IPS-20b (cell line): ENCODE data around the gene TRPM5.

Experiments used
- H3K27ac ChIP-seq: one replicate; pipeline ENCODE4 v1.5.1; 2013; ENCODE audit warnings: low read length
- H3K27me3 ChIP-seq: 2 replicates; pipeline ENCODE4 v1.6.1; 2013; ENCODE audit warnings: mild to moderate bottlenecking, low read length, inconsistent platforms; ENCODE audit not compliant: insufficient read depth
- H3K36me3 ChIP-seq: 2 replicates; pipeline ENCODE4 v1.6.1; 2013; ENCODE audit warnings: low read depth, mild to moderate bottlenecking, inconsistent platforms, low read length, moderate library complexity; ENCODE audit not compliant: insufficient read depth
- H3K4me1 ChIP-seq: 2 replicates; pipeline ENCODE4 v1.6.1; 2013; ENCODE audit warnings: mild to moderate bottlenecking, control low read depth, inconsistent platforms, low read length, moderate library complexity; ENCODE audit not compliant: insufficient read depth
- H3K4me3 ChIP-seq: 2 replicates; pipeline ENCODE4 v1.5.1; 2013; ENCODE audit warnings: mild to moderate bottlenecking, low read length, inconsistent platforms
- H3K9ac ChIP-seq: 2 replicates; pipeline ENCODE4 v1.6.1; 2013; ENCODE audit warnings: low read depth, mild to moderate bottlenecking, inconsistent platforms, low read length, moderate library complexity
- H3K9me3 ChIP-seq: 2 replicates; pipeline ENCODE4 v1.6.1; 2013; ENCODE audit warnings: mild to moderate bottlenecking, low read depth, low read length, inconsistent platforms; ENCODE audit not compliant: insufficient read depth

Gene TRPM5

DNA sequence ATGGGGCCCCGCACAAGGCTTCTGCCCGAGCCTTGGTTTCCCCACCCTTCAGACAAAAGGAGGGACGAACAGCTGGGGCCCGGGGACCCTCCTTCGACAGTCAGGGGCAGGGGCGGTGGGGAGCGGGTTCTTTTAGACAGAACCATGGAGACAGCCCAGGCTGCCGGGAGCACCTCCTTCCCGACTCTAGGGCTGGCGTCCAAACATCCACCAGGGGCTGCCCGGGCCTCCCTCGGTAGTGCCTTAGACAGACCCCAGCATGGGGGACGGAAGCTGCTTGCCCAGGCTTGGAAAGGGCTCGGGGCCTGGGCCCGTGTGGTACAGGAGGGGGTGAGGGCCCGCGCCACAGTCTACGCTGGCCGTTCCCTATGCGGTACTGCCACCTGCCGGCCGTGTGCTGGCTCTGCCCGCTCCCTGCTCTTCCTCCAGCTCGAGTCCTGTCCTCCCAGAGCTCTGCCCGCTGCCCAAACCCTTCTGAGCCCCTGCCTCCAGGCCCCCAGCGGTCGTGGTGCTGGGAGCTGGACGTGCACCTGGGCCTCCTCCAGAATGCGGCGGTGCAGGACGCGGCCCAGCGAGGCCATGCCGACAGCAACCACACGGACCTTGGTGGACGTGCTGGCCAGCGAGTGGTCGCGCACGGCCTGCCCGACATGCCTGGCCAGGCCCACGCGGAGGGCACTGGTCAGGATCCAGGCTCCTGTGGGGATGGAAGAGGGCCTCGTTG lies 23.6 kb downstream of the TRPM5 start:
- Histone ChIP-seq H3K9me3 (no peaks in the 10 kb centered on the region), H3K36me3 (no peaks in the 10 kb centered on the region), H3K27me3 (no peaks in the 10 kb centered on the region; the same call in 1 of the 2 replicates), H3K4me3 (no peak overlapping the region), H3K4me1 (no peaks in the 10 kb centered on the region), H3K9ac (no peak overlapping the region), H3K27ac (no peak overlapping the region)

DNA sequence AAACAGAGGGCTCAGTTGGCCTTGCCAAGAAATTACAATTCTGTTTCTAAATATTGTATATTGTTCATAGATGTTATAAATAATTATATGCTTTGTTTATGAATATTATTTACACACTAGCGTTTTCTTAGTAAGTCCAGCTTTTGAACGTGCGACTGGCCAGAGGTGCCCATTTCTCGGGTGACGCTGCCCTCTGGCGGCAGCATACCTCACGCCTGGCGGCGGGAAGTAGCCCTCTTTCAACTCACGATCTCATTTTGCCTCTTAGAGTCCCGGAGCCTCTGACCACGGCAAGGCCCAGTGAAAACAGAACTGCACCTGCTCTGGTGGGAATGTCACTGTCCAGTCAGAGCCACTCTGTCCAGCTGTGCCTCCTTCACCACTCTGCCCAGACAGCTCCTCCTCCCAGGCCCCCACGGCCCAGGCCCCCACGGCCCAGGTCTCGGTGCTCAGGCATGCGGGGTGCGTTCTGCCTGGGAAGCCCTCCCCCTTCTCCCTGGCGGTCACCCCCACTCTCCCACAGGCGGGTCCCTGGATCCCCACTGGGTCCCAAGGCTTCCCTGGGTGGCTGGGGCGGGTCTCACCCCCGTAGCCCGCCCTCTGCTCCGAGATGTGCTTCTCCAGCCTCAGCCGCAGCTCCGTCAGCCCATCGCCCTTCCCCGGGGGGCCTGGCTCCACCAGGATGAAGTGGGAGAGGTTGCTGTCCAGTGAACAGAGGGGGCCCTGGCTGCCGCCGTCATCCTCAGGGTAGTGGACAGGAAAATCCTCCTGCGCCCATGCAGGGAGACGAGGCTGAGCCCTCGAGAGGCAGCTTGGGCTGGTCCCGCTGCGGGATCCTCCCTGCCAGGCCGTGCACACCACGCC lies 24.4 kb downstream of the TRPM5 start:
- no peak overlapping the region for H3K27ac ChIP-seq
- no peaks in the 10 kb centered on the region; the same call in 1 of the 2 replicates for H3K27me3 ChIP-seq
- no peaks in the 10 kb centered on the region for H3K4me1 ChIP-seq
- no peak overlapping the region for H3K9ac ChIP-seq
- H3K4me3 ChIP-seq, result no peak overlapping the region
- H3K36me3 ChIP-seq, result no peaks in the 10 kb centered on the region
- H3K9me3 ChIP-seq, result no peaks in the 10 kb centered on the region

DNA sequence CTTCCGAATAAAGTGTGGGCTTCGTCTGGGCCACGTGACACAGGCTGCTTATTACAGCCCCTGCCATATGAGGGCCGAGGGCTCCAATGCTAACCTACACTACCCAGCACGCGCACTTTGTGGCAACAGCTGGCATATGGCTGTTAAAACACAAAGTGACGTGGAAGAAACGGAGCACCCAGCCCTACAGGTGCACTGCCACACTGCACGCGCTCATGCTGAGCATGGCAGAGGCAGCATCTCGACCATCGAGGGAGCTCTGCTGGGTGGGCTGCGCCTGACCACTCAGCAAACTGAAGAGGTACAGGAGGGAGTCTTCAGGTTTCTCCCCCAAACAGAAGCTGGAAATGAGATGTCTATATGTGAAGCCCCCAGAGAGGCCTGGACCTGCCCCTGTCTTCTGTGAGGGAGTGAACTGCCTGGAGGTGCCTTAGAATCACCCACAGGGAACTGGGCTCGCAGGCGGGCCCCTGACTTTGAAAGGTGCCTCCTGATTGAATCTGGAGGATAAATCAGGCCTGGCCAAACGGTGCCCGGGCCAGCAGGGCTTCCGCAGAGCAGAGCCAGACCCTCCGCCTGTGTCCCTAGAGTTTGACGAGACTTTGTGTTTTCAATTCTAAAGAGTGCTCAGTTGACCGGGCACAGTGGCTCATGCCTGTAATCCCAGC lies 25.5 kb downstream of the TRPM5 start:
- Histone ChIP-seq H3K4me3 (no peak overlapping the region), H3K9me3 (no peaks in the 10 kb centered on the region), H3K4me1 (no peaks in the 10 kb centered on the region), H3K27ac (no peak overlapping the region), H3K36me3 (no peaks in the 10 kb centered on the region), H3K9ac (no peak overlapping the region), H3K27me3 (no peaks in the 10 kb centered on the region; the same call in 1 of the 2 replicates)

DNA sequence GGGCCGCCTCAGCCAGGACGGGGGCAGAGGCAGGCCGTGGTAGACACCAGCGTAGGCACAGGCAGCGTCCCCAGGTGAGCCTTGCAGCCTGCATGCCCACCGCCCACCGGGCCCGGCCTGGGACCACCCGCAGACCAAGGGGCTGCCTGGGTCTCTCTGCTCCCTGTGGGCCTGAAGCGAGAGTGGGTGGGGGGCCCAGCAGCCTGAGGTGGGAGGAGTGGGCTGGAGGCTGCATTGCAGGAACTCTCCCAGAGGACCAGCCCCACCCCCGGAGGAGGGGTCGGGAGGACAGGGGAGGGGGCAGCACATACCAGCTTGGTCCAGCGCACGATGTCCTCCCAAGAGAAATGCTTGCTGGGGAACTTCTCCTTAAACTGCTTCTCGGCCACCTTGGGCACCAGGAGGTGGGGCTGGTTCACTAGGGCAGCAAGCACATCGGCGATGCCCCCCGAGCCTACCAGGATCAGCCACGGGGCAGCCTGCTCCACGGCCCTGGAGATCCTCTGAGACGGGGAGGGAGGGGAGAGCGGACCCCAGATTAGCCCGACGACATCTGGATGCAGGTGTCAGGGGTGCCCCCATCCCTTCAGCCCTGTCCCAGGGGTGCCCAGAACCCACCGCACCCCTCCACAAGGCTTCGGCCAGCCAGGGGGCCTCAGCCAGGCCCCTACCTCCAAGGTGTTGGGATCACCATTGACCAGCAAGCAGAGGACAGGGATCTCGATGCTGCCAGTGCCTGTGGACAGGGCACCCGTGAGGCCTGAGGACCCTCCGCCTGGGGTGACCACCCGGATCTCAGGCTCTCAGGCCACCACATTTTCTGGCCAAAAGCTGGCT lies 26.2 kb downstream of the TRPM5 start:
- Histone ChIP-seq H3K36me3 (no peaks in the 10 kb centered on the region), H3K4me1 (no peaks in the 10 kb centered on the region), H3K27me3 (no peaks in the 10 kb centered on the region; the same call in 1 of the 2 replicates), H3K4me3 (no peak overlapping the region), H3K9ac (no peak overlapping the region), H3K27ac (no peak overlapping the region), H3K9me3 (no peaks in the 10 kb centered on the region)

DNA sequence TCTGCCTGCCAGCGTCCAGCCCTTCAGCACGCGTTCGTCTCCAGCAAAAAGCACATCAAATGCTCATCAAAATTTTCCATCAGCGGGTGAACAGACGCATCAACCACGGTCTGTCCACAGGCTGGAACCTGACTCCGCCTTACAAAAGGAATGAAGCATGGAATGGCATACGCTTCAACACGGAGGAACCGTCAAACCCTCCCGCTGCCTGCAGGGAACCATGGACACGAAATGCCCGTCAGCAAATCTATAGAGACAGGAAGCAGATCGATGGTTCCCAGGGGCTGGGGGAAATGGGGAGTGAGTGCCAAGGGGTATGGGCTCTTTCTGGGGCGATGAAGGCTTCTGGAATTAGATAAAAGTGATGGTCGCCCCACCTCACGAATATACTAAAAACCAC lies 27.5 kb downstream of the TRPM5 start:
- no peaks in the 10 kb centered on the region; the same call in 1 of the 2 replicates for H3K27me3 ChIP-seq
- no peak overlapping the region for H3K27ac ChIP-seq
- H3K36me3 ChIP-seq, result no peaks in the 10 kb centered on the region
- no peaks in the 10 kb centered on the region for H3K9me3 ChIP-seq
- no peak overlapping the region for H3K4me3 ChIP-seq
- no peaks in the 10 kb centered on the region for H3K4me1 ChIP-seq
- no peak overlapping the region for H3K9ac ChIP-seq

DNA sequence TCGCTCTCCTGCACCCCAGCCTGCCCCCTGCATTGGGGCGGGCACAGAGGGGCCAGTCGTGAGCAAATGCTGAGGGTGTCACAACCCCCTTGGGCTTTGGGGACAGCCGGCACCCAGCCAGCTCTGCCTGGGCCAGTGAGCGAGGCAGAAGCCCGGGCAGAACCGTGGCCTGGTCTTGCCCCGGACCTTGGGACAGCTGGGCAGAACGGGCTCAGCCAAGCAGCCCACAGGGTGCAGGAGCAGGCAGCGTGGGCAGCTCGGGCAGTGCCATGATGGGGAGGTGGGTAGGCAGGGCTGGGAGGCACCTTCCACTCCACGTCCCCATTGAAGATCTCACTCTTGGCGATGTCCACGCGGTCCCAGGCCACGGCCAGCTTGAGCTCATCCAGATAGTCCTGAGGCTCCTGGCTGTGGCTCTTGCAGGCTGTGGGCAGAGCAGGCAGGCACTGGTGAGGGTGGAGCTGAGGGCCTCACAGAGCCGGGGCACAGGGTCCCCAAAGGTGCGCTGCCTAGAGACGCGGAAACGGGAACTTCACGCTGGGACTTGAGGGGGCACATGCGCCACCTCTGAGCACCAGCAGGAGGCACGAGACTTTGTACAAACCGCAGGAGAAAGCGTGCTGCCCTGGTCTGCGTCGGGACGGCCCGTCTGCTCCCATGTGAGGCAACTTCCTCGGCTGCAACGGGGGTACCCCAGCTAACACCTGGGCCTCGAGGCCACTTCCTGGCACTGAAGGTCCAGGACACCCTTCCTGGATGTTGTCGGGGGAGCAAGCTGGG lies 28.5 kb downstream of the TRPM5 start:
- no peaks in the 10 kb centered on the region for H3K9me3 ChIP-seq
- H3K4me3 ChIP-seq, result no peak overlapping the region
- H3K9ac ChIP-seq, result no peak overlapping the region
- no peaks in the 10 kb centered on the region; the same call in 1 of the 2 replicates for H3K27me3 ChIP-seq
- no peaks in the 10 kb centered on the region for H3K36me3 ChIP-seq
- no peak overlapping the region for H3K27ac ChIP-seq
- no peaks in the 10 kb centered on the region for H3K4me1 ChIP-seq

DNA sequence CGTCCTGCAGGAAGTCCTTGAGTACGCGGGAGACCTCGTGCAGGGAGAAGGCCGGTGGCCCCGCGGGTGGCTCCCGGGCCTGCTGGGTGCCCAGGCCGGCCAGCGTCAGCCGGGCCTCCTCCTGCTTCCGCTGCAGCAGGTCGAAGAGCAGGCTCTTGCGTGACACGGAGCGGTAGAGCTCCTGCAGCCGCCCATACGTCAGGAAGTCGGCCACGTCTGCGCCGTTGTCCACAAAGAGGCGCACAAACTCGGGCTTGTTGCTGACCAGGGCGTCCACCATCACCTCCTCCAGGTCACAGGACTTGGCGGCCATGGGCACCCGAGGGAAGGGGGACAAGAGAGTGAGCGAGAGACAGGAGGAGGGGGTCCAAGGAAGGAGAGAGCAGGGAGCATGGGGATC lies 29.1 kb downstream of the TRPM5 start:
- H3K9me3 ChIP-seq, result no peaks in the 10 kb centered on the region
- no peak overlapping the region for H3K4me3 ChIP-seq
- H3K36me3 ChIP-seq, result no peaks in the 10 kb centered on the region
- H3K9ac ChIP-seq, result no peak overlapping the region
- H3K4me1 ChIP-seq, result no peaks in the 10 kb centered on the region
- H3K27ac ChIP-seq, result no peak overlapping the region
- H3K27me3 ChIP-seq, result no peaks in the 10 kb centered on the region; the same call in 1 of the 2 replicates

DNA sequence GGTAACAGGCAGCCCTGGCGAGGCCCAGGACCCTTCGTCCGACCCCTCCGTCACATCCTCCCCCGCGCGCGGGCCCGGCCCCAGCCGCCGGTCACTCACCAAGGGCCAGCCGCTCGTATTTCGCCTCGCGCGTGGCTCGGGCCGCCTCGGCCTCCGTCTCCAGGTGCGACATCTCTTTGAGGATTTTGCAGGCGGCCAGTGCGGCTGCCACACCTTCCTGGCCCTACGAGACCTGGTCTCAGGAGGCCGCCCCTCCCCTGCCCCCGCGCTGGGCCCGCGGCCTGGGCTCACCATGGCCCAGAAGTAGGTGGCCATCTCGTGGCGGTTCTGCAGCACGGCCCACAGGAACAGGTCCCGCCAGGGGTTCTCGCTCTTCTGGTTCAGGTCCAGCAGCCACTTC lies 29.7 kb downstream of the TRPM5 start:
- no peaks in the 10 kb centered on the region for H3K4me1 ChIP-seq
- no peak overlapping the region for H3K4me3 ChIP-seq
- no peak overlapping the region for H3K27ac ChIP-seq
- H3K9me3 ChIP-seq, result no peaks in the 10 kb centered on the region
- H3K9ac ChIP-seq, result no peak overlapping the region
- H3K36me3 ChIP-seq, result no peaks in the 10 kb centered on the region
- no peaks in the 10 kb centered on the region for H3K27me3 ChIP-seq

DNA sequence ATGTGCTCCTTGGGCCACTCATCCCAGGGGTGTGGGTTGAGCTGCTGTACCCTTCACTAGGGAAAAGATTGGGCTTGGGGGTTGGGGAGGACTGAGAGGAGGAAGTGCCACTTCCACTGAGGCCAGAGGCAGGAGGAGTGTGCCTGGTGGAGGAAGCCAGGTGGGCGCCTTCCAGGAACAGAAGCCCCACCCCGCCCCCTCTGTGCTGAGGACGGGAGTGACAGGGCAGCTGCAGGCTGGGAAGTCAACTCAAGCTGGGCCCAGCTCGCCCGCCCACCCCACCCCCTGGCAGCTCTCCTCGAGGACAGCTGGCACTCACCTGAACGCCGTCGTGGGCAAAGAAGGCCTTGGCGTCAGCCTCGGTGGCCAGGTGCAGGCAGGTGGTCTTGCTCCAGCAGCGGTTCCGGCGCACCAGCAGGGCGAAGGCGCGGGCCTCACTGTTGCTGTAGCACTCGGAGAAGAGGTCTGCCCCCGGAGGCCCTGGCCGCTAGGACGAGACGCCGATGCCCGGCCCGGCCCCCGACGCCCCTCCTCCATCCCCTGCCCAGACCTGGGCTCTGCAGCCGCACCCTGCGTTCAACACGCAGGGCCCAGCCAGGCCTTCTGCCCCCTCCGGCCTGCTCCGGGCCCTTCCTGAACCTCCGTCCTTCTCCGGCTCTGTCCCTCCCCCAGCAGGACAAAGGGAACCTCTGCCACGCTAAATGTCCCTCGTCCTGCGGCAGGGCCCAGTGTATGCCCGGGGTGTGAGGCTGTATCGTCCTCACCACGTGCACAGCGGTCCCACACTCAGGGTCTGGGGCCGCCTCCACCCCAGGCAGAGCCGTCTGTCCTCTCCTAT lies 30.4 kb downstream of the TRPM5 start:
- Histone ChIP-seq H3K9me3 (no peaks in the 10 kb centered on the region), H3K27me3 (no peaks in the 10 kb centered on the region), H3K4me1 (no peaks in the 10 kb centered on the region), H3K9ac (no peak overlapping the region), H3K36me3 (no peaks in the 10 kb centered on the region), H3K4me3 (no peak overlapping the region), H3K27ac (no peak overlapping the region)

DNA sequence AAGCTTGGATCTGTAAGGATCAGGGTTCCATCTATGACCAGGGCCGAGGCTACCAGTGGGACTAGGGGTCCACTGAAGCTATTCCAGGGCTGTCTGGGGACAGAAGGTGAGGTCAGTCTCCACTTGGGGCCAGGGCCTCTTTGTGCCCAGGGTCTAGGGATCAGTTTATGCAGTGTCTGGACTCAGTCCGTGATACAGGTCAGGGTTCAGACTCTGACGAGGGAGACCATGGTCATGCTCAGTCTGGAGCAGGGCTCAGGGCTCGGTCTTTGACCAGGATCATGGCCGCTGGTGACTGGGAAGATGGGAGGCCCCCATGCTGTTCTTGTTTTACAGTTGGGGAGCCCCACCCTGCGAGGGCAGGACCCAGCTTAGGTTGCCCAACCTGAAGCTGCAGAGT lies 32.0 kb downstream of the TRPM5 start:
- no peak overlapping the region for H3K4me3 ChIP-seq
- no peaks in the 10 kb centered on the region for H3K27me3 ChIP-seq
- H3K4me1 ChIP-seq, result no peaks in the 10 kb centered on the region
- H3K9ac ChIP-seq, result no peak overlapping the region
- H3K27ac ChIP-seq, result no peak overlapping the region
- H3K36me3 ChIP-seq, result no peaks in the 10 kb centered on the region
- no peaks in the 10 kb centered on the region for H3K9me3 ChIP-seq
